GM23338 (cell line): ENCODE measurements around the gene CBFA2T2. TPM values are rescaled to one million over a fixed set of nuclear protein-coding genes. Genes with fewer than 3 reads are reported as not detected.

Experiments used
- ATAC-seq: fragments of 200-7000 bp; cut with Tn5 transposase; 3 replicates; pipeline ENCODE4 v1.9.1; 2020
- DNase-seq: peaks from one replicate; pipeline ENCODE4 v3.0.0-alpha.2; 2015; ENCODE audit warnings: low spot score
- H2AFZ ChIP-seq: fragments of 200-600 bp; sonication (generic); 2 replicates; pipeline ENCODE4 v1.8.0; 2016; ENCODE audit warnings: antibody characterized with exemption, mild to moderate bottlenecking, moderate library complexity
- H3F3A ChIP-seq: fragments of 200-600 bp; sonication (generic); replicated peaks from 2 replicates; pipeline ENCODE4 v1.8.0; 2017; ENCODE audit warnings: antibody characterized with exemption, mixed run types, low read depth
- H3K27ac ChIP-seq: fragments of 200-600 bp; sonication (generic); 2 replicates; pipeline ENCODE4 v1.6.1; 2016; ENCODE audit warnings: low read depth
- H3K27me3 ChIP-seq: fragments of 200-600 bp; sonication (generic); 2 replicates; pipeline ENCODE4 v1.8.0; 2016; ENCODE audit warnings: mild to moderate bottlenecking, mixed run types, moderate library complexity; ENCODE audit not compliant: insufficient read depth
- H3K36me3 ChIP-seq: fragments of 200-600 bp; sonication (generic); 2 replicates; pipeline ENCODE4 v1.8.0; 2016; ENCODE audit warnings: mild to moderate bottlenecking; ENCODE audit not compliant: insufficient read depth
- H3K4me1 ChIP-seq: fragments of 200-600 bp; sonication (generic); 2 replicates; pipeline ENCODE4 v1.8.0; 2016; ENCODE audit warnings: mild to moderate bottlenecking, moderate library complexity; ENCODE audit not compliant: insufficient read depth
- H3K4me2 ChIP-seq: fragments of 200-600 bp; sonication (generic); 2 replicates; pipeline ENCODE4 v1.7.1; 2017; ENCODE audit warnings: mixed run types
- H3K4me3 ChIP-seq: fragments of 200-600 bp; sonication (generic); 2 replicates; pipeline ENCODE4 v1.6.1; 2016; ENCODE audit warnings: mixed run types
- H3K79me2 ChIP-seq: fragments of 200-600 bp; sonication (generic); replicated peaks from 2 replicates; pipeline ENCODE4 v1.8.0; 2017; ENCODE audit warnings: mild to moderate bottlenecking; ENCODE audit not compliant: insufficient read depth
- H3K9me2 ChIP-seq: fragments of 200-600 bp; sonication (generic); 2 replicates; pipeline ENCODE4 v1.8.0; 2017; ENCODE audit not compliant: insufficient read depth
- H4K20me1 ChIP-seq: fragments of 200-600 bp; sonication (generic); replicated peaks from 2 replicates; pipeline ENCODE4 v1.8.0; 2017; ENCODE audit warnings: mild to moderate bottlenecking; ENCODE audit not compliant: insufficient read depth
- H3K27ac Mint-ChIP-seq: 2 replicates; pipeline ENCODE4 v1.8.0; 2020; ENCODE audit warnings: inconsistent platforms, mild to moderate bottlenecking, moderate library complexity, mixed read lengths
- H3K27me3 Mint-ChIP-seq: 3 replicates; pipeline ENCODE4 v1.8.0; 2022; ENCODE audit warnings: low read depth, mild to moderate bottlenecking, moderate library complexity, mixed read lengths, inconsistent platforms; ENCODE audit not compliant: insufficient read depth, poor library complexity
- H3K36me3 Mint-ChIP-seq: 3 replicates; pipeline ENCODE4 v1.8.0; 2021; ENCODE audit warnings: low read depth, mild to moderate bottlenecking, inconsistent platforms, moderate library complexity, mixed read lengths
- H3K4me1 Mint-ChIP-seq: 3 replicates; pipeline ENCODE4 v1.8.0; 2020; ENCODE audit warnings: mild to moderate bottlenecking, inconsistent platforms, mixed read lengths
- H3K4me3 Mint-ChIP-seq: 3 replicates; pipeline ENCODE4 v1.8.0; 2021; ENCODE audit warnings: moderate library complexity, mild to moderate bottlenecking, inconsistent platforms, mixed read lengths
- H3K9me3 Mint-ChIP-seq: 3 replicates; pipeline ENCODE4 v1.8.0; 2020; ENCODE audit warnings: moderate library complexity, mild to moderate bottlenecking, inconsistent platforms, mixed read lengths
- CREB1 ChIP-seq: fragments of 250-450 bp; sonication (Bioruptor Pico); IDR thresholded peaks from 2 replicates; pipeline ENCODE4 v1.5.0; 2020; ENCODE audit warnings: low read depth, mild to moderate bottlenecking, moderate library complexity
- CTCF ChIP-seq, 2 experiments: fragments of 200-600 bp in 1 of 2; sonication (generic) in 1 of 2; conservative IDR thresholded peaks; 2 replicates each; pipeline versions ENCODE4 v1.5.1 to v1.6.1; 2016 to 2017; ENCODE audit warnings: antibody characterized with exemption in 2 of 2, low read depth in 2 of 2, mild to moderate bottlenecking in 2 of 2, moderate library complexity in 1 of 2
- EZH2 ChIP-seq: fragments of 200-600 bp; sonication (generic); IDR thresholded peaks from one replicate; pipeline ENCODE4 v1.8.0; 2017; ENCODE audit warnings: antibody characterized with exemption, mild to moderate bottlenecking, low read depth; ENCODE audit not compliant: unreplicated experiment
- EZH2phosphoT487 ChIP-seq: fragments of 200-600 bp; sonication (generic); IDR thresholded peaks from one replicate; pipeline ENCODE4 v1.8.1; 2018; ENCODE audit warnings: antibody characterized with exemption; ENCODE audit not compliant: unreplicated experiment
- JUNB ChIP-seq: IDR thresholded peaks from one replicate; pipeline ENCODE4 v1.6.1; 2016; ENCODE audit warnings: antibody characterized with exemption; ENCODE audit not compliant: unreplicated experiment
- NANOG ChIP-seq: IDR thresholded peaks from 2 replicates; pipeline ENCODE4 v1.6.1; 2016; ENCODE audit warnings: antibody characterized with exemption, borderline replicate concordance
- POLR2AphosphoS5 ChIP-seq: IDR thresholded peaks from 2 replicates; pipeline ENCODE4 v1.6.1; 2016; ENCODE audit warnings: antibody characterized with exemption, low read depth
- STAT1 ChIP-seq: IDR thresholded peaks from one replicate; pipeline ENCODE4 v1.6.1; 2016; ENCODE audit warnings: antibody characterized with exemption; ENCODE audit not compliant: unreplicated experiment
- ZNF114 ChIP-seq: fragments of 250-450 bp; sonication (Bioruptor Pico); IDR thresholded peaks from 2 replicates; pipeline ENCODE4 v1.5.0; 2020; ENCODE audit warnings: mild to moderate bottlenecking, moderate library complexity
- ZNF331 ChIP-seq: fragments of 250-450 bp; sonication (Bioruptor Pico); IDR thresholded peaks from 2 replicates; pipeline ENCODE4 v1.5.0; 2020; ENCODE audit warnings: low read depth, mild to moderate bottlenecking, moderate library complexity
- ZNF462 ChIP-seq: fragments of 250-450 bp; sonication (Bioruptor Pico); IDR thresholded peaks from 2 replicates; pipeline ENCODE4 v1.5.0; 2020; ENCODE audit warnings: mild to moderate bottlenecking, moderate library complexity
- polyA plus RNA-seq: library from polyadenylated mRNA; unstranded; fragments of >200 nt; fragmentation: Nextera tagmentation; extraction: Ambion mirVana; gene quantifications from 2 replicates; pipeline ENCODE4 v1.2.1, GENCODE V29; 2016
- total RNA-seq: library from RNA; depleted of rRNA; stranded (reverse); fragments of >200 nt; shearing (Covaris generic); gene quantifications from 2 replicates; pipeline ENCODE4 v1.2.3, GENCODE V29; 2014
- TF ChIP-seq, protein P1 (sequence below): IDR thresholded peaks from 2 replicates; pipeline ENCODE4 v1.6.1; 2016; ENCODE audit warnings: antibody characterized with exemption
- TF ChIP-seq, protein P2 (sequence below): IDR thresholded peaks from one replicate; pipeline ENCODE4 v1.6.1; 2018; ENCODE audit warnings: antibody characterized with exemption; ENCODE audit not compliant: unreplicated experiment

The CBFA2T2 gene
- total and polyA plus RNA-seq, 2 experiments from 2014 or later: 12.7 to 15.8 TPM

DNA sequence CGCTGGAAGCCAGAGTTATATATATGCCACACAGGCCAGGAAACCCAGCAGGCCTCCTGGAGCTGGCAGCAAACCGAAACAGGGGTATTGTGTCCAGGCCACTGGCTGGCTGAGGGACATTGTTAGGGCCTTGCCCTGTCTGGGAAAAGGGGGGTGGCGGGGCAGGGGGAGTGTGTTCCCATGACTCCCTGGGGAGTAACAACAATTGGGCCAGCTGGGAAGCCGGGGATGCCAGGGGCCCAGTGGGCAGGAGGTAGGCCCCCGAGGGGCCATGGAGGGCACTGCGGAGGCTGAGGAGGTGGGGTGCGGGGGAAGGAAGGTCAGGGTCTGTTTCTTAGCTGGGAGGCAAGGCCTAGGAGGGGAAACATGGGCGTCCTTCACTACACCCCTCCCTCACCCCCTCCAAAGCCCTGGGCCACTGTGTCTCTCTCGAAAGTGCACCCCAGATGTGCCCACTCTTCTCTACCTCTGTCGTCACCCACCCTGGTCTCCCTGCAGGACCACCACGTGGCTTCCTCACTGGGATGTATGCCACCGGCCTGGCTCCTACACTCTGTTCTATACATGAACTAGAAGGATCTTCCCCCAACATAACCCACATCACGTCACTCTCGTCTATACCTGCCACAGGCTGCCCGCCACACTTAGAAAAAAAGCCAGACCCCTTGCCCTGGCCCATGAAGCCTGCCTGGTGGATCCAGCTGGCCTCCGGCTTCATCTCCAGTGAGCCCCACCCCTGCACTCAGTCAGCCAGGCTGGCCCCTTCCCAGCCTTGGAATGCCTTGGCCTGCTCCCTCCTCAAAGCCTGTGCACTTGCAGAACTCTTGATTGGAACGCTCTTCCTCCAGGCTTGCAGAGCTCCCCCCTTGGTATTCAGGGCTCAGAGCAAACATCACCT, 204.1 kb downstream of the CBFA2T2 start:
- peak; percentile 81 for ATAC-seq
- peaks cover 19% of the 10 kb centered on the region for H3K9me3 Mint-ChIP-seq
- no peak overlapping the region for H3K4me2 ChIP-seq

More for the DNA sequence above, 204.1 kb downstream of the CBFA2T2 start:
- TF ChIP-seq NANOG (no peak), STAT1 (no peak), ZNF114 (CRISPR knock-in tag) (no peak), CREB1 (CRISPR knock-in tag) (no peak), JUNB (no peak), EZH2 (no peak), EZH2phosphoT487 (no peak), CTCF (conservative IDR thresholded peaks at IDR 0.05; ENCODE audit: low read depth in 2 of 2) (no peak), POLR2AphosphoS5 (no peak), ZNF331 (no peak), ZNF462 (CRISPR knock-in tag) (no peak)
- TF ChIP-seq, protein P1, sequence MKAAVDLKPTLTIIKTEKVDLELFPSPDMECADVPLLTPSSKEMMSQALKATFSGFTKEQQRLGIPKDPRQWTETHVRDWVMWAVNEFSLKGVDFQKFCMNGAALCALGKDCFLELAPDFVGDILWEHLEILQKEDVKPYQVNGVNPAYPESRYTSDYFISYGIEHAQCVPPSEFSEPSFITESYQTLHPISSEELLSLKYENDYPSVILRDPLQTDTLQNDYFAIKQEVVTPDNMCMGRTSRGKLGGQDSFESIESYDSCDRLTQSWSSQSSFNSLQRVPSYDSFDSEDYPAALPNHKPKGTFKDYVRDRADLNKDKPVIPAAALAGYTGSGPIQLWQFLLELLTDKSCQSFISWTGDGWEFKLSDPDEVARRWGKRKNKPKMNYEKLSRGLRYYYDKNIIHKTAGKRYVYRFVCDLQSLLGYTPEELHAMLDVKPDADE: no peak
- TF ChIP-seq, protein P2, sequence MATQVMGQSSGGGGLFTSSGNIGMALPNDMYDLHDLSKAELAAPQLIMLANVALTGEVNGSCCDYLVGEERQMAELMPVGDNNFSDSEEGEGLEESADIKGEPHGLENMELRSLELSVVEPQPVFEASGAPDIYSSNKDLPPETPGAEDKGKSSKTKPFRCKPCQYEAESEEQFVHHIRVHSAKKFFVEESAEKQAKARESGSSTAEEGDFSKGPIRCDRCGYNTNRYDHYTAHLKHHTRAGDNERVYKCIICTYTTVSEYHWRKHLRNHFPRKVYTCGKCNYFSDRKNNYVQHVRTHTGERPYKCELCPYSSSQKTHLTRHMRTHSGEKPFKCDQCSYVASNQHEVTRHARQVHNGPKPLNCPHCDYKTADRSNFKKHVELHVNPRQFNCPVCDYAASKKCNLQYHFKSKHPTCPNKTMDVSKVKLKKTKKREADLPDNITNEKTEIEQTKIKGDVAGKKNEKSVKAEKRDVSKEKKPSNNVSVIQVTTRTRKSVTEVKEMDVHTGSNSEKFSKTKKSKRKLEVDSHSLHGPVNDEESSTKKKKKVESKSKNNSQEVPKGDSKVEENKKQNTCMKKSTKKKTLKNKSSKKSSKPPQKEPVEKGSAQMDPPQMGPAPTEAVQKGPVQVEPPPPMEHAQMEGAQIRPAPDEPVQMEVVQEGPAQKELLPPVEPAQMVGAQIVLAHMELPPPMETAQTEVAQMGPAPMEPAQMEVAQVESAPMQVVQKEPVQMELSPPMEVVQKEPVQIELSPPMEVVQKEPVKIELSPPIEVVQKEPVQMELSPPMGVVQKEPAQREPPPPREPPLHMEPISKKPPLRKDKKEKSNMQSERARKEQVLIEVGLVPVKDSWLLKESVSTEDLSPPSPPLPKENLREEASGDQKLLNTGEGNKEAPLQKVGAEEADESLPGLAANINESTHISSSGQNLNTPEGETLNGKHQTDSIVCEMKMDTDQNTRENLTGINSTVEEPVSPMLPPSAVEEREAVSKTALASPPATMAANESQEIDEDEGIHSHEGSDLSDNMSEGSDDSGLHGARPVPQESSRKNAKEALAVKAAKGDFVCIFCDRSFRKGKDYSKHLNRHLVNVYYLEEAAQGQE: no peak
- Histone ChIP-seq H3K36me3 (no peaks in the 10 kb centered on the region), H3K79me2 (no peaks in the 10 kb centered on the region), H3K9me2 (no peaks in the 10 kb centered on the region), H3K27ac (no peak overlapping the region), H3K4me3 (no peak overlapping the region), H2AFZ (peak overlapping the region; percentile 80), H4K20me1 (no peaks in the 10 kb centered on the region), H3K4me1 (peaks cover 7% of the 10 kb centered on the region), H3K27me3 (no peaks in the 10 kb centered on the region), H3F3A (no peaks in the 10 kb centered on the region)
- peaks cover 9% of the 10 kb centered on the region for H3K36me3 Mint-ChIP-seq
- peaks cover 15% of the 10 kb centered on the region for H3K27me3 Mint-ChIP-seq
- peaks cover 18% of the 10 kb centered on the region for H3K4me1 Mint-ChIP-seq
- DNase-seq: peak; percentile 45
- no peak overlapping the region for H3K4me3 Mint-ChIP-seq
- peak overlapping the region; percentile 2; the same call in 1 of the 2 replicates for H3K27ac Mint-ChIP-seq
